ENCODE data around the gene FAM120B.

The FAM120B gene

DNA sequence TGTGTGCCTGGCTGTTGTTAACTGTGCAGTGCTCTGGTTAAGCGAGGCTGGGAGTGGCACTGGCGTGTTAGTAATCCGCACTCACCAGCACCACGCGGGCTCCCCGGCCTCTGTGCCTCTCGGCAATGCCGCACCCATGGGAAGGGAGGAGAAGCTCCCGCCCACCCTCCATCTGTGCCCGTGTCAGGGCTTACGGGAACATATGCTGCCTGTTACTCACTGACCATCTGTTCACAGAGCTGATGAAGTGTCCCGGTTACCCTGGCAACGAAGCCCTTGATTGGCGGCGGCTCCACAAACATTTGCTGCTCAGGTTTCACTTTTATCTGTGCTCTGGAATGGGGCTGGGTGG lies 131.8 kb downstream of the FAM120B start:
- no peak overlapping the region for H3K9ac ChIP-seq (ENCODE audit: low read depth, low read length)

DNA sequence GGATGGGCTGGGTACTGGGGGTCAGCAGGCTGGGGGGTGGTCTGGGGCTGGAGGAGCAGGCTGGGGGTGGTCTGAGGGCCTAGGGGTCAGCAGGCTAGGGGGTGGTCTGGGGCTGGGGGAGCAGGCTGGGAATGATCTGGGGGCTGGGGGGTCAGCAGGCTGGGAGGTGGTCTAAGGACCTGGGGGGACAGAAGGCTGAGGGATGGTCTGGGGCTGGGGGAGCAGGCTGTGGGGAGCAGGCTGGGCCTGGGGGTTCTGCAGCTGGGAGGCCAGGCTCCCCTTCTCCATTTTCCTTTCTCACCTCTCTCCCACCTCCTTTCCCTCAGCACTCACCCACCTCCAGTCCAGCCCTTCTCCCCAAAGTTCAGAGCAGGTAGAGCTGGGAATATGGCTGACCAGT lies 132.3 kb downstream of the FAM120B start:
- Histone ChIP-seq H3K9me3 (ENCODE audit: control insufficient read depth, insufficient read depth, low read length) (no peaks in the 10 kb centered on the region; the same call in 1 of the 2 replicates), H3K4me1 (ENCODE audit: insufficient read depth, low read length) (no peaks in the 10 kb centered on the region)

More for the DNA sequence above, 131.8 kb downstream of the FAM120B start:
- Histone ChIP-seq H3K36me3 (ENCODE audit: insufficient read depth, low read length) (no peaks in the 10 kb centered on the region), H3K4me1 (ENCODE audit: insufficient read depth, low read length) (no peaks in the 10 kb centered on the region), H3K9me3 (ENCODE audit: control insufficient read depth, insufficient read depth, low read length) (no peaks in the 10 kb centered on the region; the same call in 1 of the 2 replicates)

DNA sequence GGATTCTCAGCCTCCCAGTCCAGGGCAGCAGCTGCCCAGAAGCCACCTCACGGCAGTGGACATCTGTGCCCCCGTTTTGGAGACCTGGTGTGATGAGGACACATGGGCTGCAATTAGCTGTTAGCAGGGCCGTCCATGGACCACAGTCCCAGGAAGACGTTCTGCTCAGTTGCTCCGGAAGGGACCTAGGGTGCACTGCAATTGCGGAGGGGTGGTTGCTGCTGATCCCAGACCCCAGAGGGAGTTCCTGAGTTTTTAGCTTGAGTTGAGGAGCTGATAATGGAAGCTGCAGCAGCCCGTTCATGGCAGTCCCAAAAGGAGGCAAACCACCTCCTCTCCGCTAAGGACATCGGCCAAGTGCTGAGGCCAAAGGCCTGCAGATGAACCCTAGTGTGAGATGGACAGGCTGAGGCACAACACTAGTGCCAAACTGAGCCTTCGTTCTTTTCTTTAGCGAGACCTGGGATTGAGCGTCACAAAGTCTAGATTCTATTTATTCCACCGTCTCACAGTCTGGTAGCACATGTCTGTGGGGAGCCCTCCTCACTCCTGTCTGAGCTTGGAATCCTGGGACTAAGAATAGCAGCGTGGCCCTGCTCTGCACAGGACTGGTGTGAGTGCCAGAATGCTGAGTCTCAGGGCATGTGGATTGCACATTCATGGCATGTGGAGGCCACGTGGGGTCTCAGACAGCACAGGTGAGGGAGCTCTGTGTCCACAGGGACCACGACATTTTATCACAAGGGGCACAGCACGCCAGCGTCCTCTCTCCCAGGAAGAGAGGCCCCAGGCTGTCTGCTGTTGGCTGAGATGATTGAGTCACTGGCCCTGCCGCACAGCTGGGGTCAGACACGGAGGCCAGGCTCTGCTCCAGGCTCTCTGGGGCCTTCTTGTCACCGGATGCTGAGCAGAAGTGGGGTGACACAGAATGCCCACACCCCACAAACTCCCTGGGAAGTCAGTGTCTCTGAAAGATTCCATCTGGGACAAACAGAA lies 133.1 kb downstream of the FAM120B start:
- H3K9ac ChIP-seq (ENCODE audit: low read depth, low read length), result no peak overlapping the region
- no peaks in the 10 kb centered on the region; the same call in 1 of the 2 replicates for H3K9me3 ChIP-seq (ENCODE audit: control insufficient read depth, insufficient read depth, low read length)
- H3K4me1 ChIP-seq (ENCODE audit: insufficient read depth, low read length), result no peaks in the 10 kb centered on the region
- no peaks in the 10 kb centered on the region for H3K36me3 ChIP-seq (ENCODE audit: insufficient read depth, low read length)

More for the DNA sequence above, 132.3 kb downstream of the FAM120B start:
- Histone ChIP-seq H3K9ac (ENCODE audit: low read depth, low read length) (no peak overlapping the region), H3K36me3 (ENCODE audit: insufficient read depth, low read length) (no peaks in the 10 kb centered on the region)

DNA sequence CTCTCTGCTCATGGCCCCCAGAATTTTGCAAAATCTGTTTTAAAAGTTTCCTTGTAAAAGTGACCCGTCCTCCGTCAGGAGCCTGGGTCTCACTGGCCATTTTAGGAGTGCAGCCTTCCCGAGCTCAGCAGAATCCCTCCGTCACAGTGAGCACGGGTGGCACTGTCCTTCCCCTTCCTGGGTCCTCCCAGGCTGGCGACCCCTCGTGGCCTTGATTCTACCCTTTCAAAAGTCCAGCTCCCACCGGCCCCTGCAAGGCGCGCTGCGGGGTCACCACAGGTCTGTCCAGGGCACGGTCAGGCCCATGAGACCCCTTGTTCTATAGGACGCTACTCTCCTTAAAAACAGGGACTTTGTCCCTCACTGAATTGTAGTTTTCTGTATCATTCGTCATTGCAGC lies 133.9 kb downstream of the FAM120B start:
- no peaks in the 10 kb centered on the region; the same call in 1 of the 2 replicates for H3K9me3 ChIP-seq (ENCODE audit: control insufficient read depth, insufficient read depth, low read length)
- H3K36me3 ChIP-seq (ENCODE audit: insufficient read depth, low read length), result no peaks in the 10 kb centered on the region
- no peak overlapping the region for H3K9ac ChIP-seq (ENCODE audit: low read depth, low read length)
- H3K4me1 ChIP-seq (ENCODE audit: insufficient read depth, low read length), result no peaks in the 10 kb centered on the region

DNA sequence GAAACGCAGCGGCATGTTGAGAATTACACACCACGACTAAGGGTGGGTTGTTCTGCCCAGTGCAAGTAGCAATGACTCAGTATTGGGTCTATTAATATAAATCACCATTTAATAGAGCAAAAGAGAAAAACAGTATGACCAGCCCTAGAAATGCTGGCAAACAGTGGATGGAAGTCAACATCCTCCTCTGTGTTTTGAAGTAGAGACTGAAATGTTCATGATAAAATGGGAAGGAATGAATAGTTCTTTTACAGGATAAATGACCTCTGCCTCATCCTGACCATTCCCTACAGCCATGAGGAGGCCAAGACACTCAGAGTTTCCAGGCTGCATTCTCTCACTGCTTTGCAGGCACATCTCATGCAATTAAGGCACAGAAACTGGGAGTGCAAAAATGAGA lies 134.8 kb downstream of the FAM120B start:
- Histone ChIP-seq H3K9me3 (ENCODE audit: control insufficient read depth, insufficient read depth, low read length) (no peaks in the 10 kb centered on the region), H3K4me1 (ENCODE audit: insufficient read depth, low read length) (no peaks in the 10 kb centered on the region)

DNA sequence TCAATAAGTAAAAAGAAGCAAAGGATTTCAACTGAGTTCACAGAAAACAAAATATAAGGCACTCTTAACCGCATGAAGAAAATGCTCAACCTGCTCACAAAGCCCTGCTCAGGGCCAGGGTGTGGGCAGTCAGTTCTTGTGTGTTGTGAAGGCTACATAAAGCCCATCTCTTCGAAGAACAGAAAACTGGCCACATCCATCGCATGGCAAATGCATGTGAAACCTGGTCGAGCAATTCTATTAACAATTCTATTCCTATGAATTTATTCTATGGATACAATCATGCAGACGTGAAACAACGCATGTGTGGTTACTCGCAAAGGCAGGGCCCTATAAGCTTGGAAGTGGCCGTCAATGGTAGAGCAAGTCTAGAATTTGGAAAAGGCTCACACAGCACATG lies 136.0 kb downstream of the FAM120B start:
- no peaks in the 10 kb centered on the region for H3K4me1 ChIP-seq (ENCODE audit: insufficient read depth, low read length)
- no peaks in the 10 kb centered on the region for H3K36me3 ChIP-seq (ENCODE audit: insufficient read depth, low read length)
- H3K9ac ChIP-seq (ENCODE audit: low read depth, low read length), result no peak overlapping the region
- H3K9me3 ChIP-seq (ENCODE audit: control insufficient read depth, insufficient read depth, low read length), result no peaks in the 10 kb centered on the region

More for the DNA sequence above, 134.8 kb downstream of the FAM120B start:
- H3K9ac ChIP-seq (ENCODE audit: low read depth, low read length), result no peak overlapping the region
- no peaks in the 10 kb centered on the region for H3K36me3 ChIP-seq (ENCODE audit: insufficient read depth, low read length)

DNA sequence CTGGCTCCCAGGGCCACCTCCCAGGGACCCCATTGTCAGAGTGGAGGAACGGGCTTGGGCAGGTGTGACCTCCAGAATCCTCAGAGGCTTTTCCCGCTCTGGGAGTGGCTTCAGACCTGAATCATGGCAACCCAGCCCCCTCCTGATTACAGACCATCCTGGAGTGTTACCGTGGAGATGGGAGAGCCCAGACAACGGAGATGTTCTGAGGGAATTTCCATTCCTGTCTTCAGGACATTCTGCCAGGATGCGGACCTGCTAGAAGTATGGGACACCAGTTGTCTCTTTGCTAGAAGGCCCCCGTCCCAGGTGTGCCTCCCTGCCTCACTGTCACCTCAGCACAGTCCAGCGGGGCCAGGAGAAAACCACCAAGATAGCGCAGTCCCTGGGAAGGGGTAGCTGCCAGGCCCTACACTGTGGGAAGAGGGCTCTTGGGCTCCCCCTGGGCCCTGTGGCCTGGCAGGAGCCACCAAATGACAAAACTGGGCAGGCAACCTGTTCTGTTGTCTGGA lies 136.6 kb downstream of the FAM120B start:
- no peaks in the 10 kb centered on the region for H3K4me1 ChIP-seq (ENCODE audit: insufficient read depth, low read length)
- H3K36me3 ChIP-seq (ENCODE audit: insufficient read depth, low read length), result no peaks in the 10 kb centered on the region
- no peaks in the 10 kb centered on the region for H3K9me3 ChIP-seq (ENCODE audit: control insufficient read depth, insufficient read depth, low read length)
- H3K9ac ChIP-seq (ENCODE audit: low read depth, low read length), result no peak overlapping the region

DNA sequence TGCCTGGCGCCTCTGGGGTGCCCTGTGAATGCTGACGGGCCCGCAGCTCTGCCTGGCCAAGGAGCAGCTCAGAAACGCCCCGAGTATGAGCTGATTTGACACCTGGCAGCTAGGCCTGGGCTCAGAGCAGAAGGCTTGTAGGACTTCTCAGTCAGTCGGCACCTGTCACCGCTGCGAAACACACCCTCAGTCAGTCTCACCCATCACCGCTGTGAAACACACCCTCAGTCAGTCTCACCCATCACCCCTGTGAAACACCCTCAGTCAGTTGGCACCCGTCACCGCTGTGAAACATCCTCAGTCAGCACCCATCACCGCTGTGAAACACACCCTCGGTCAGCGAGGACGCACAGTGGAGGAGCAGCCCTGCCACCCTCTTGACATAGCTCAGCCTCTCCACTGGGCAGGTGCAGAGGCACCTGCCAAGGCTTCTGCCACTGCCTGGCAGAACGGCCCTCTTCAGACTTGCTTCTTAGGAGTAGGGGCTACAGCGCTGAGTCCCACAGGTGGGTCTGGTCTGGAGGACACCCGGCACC lies 137.6 kb downstream of the FAM120B start:
- Histone ChIP-seq H3K9ac (ENCODE audit: low read depth, low read length) (no peak overlapping the region), H3K4me1 (ENCODE audit: insufficient read depth, low read length) (no peaks in the 10 kb centered on the region), H3K9me3 (ENCODE audit: control insufficient read depth, insufficient read depth, low read length) (no peaks in the 10 kb centered on the region), H3K36me3 (ENCODE audit: insufficient read depth, low read length) (no peaks in the 10 kb centered on the region)

DNA sequence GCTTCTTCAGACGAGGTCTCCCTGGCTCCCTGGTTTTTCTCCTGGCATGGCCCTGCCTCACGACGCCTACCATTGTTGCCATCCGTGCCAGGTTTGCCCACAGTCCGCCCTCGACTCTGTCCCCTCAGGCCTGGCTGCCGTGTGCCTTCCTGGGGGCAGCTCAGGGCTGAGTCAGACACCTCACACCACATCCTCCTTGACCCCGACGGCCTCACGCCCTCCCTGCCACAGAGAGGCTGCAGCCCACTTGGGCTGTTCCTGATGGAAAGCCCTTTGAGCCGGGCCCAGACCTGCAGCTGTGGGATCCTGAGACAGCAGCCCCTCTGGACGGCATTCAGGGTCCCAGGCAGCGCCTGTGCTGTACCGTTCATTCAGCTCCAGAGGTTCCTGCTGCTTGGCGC lies 138.3 kb downstream of the FAM120B start:
- Histone ChIP-seq H3K36me3 (ENCODE audit: insufficient read depth, low read length) (no peaks in the 10 kb centered on the region), H3K4me1 (ENCODE audit: insufficient read depth, low read length) (no peaks in the 10 kb centered on the region), H3K9me3 (ENCODE audit: control insufficient read depth, insufficient read depth, low read length) (no peaks in the 10 kb centered on the region), H3K9ac (ENCODE audit: low read depth, low read length) (no peak overlapping the region)

DNA sequence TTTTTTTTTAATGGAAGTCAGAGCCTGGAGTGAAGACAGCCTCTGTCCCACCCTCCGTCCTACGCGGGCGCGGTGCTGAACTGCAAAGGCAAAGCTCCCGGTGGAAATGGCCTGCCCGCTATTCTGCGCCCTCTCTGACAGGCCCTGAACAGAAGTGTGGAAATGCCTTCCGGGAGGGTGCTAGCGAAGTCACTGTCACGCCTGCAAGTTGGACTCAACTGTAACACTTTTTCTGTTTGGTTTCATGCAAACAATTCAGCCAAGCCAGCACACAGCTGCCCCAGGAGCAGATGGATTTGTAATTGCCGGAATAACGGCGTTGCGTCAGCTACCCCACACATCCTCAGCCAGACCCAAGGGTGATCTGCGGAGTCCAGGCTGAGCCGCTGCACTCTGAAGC lies 138.9 kb downstream of the FAM120B start:
- Histone ChIP-seq H3K9ac (ENCODE audit: low read depth, low read length) (no peak overlapping the region), H3K36me3 (ENCODE audit: insufficient read depth, low read length) (no peaks in the 10 kb centered on the region), H3K4me1 (ENCODE audit: insufficient read depth, low read length) (no peaks in the 10 kb centered on the region), H3K9me3 (ENCODE audit: control insufficient read depth, insufficient read depth, low read length) (no peaks in the 10 kb centered on the region)

DNA sequence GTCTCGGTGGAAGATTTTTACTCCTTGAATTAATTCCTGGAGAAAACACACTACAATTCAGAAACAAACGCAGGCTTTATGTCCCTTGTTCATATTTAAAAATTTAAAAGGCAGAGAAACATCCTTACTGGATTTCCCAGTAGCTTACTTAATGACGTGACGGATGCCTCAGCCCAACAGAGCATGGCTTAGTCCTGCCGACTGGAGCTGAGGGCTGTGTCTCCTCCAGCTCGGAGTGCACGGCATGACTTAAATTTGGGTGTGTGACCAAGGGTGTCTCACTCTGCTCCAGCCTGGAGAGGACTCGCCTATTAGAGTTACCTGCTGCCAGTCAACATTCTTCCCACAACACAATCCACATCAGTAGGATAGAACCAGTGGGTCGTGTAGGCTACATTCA lies 139.4 kb downstream of the FAM120B start:
- H3K9me3 ChIP-seq (ENCODE audit: control insufficient read depth, insufficient read depth, low read length), result no peaks in the 10 kb centered on the region
- H3K4me1 ChIP-seq (ENCODE audit: insufficient read depth, low read length), result no peaks in the 10 kb centered on the region

DNA sequence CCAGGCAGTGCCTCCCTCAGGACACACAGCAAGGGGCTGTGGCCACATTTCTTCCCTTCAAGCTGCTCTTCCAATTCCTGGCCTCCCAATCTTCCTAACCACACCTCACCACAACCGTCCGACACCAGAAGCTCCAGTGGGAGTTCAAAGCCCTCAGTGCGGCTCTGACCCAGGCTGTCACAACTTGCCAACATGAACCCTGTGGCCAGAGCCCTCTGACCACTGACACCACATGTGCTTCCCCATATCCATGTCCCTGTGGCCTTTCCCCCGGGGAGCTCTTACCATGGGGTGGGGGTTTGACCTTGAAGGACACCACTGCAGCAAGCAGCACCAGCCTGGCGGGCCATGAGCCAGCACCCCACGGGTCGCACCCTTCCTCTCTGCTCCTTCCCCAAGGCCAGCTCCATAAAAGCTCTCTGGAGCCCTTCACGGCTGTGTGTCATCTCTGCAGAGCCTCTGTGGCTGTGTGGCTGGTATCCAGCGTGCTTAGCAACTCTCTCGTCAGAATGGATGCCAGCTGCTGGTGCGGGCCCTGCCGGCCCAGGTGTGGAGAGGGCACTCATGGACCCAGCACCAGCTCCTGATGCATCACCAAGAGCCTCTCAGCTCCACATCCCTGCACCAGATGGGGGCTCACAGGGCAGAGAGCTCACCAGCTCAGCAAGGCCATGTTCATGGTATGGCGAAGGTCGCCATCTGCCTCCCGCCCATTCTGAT lies 140.4 kb downstream of the FAM120B start:
- no peak overlapping the region for H3K9ac ChIP-seq (ENCODE audit: low read depth, low read length)
- H3K36me3 ChIP-seq (ENCODE audit: insufficient read depth, low read length), result no peaks in the 10 kb centered on the region
- no peaks in the 10 kb centered on the region for H3K4me1 ChIP-seq (ENCODE audit: insufficient read depth, low read length)
- H3K9me3 ChIP-seq (ENCODE audit: control insufficient read depth, insufficient read depth, low read length), result no peaks in the 10 kb centered on the region

More for the DNA sequence above, 139.4 kb downstream of the FAM120B start:
- Histone ChIP-seq H3K9ac (ENCODE audit: low read depth, low read length) (no peak overlapping the region), H3K36me3 (ENCODE audit: insufficient read depth, low read length) (no peaks in the 10 kb centered on the region)

DNA sequence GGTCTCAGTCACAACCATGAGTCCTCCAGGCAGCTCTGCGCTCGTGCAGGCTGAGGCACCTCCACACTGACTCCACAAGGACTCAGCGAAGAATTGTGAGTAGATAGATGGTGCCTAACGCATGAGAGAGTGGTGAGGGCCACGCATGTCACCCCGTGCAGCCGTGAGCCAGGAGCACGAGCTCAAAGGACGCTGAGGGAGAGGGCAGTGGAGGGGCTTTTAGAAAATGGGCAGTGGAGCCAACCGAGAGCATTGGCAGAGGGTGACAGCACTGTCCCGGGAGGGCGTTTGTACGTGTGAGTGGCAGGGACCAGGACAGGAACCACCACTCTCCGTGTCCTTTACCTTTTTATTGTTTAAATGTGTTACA lies 141.0 kb downstream of the FAM120B start:
- H3K9me3 ChIP-seq (ENCODE audit: control insufficient read depth, insufficient read depth, low read length), result no peaks in the 10 kb centered on the region
- no peaks in the 10 kb centered on the region for H3K36me3 ChIP-seq (ENCODE audit: insufficient read depth, low read length)
- H3K9ac ChIP-seq (ENCODE audit: low read depth, low read length), result no peak overlapping the region
- no peaks in the 10 kb centered on the region for H3K4me1 ChIP-seq (ENCODE audit: insufficient read depth, low read length)

DNA sequence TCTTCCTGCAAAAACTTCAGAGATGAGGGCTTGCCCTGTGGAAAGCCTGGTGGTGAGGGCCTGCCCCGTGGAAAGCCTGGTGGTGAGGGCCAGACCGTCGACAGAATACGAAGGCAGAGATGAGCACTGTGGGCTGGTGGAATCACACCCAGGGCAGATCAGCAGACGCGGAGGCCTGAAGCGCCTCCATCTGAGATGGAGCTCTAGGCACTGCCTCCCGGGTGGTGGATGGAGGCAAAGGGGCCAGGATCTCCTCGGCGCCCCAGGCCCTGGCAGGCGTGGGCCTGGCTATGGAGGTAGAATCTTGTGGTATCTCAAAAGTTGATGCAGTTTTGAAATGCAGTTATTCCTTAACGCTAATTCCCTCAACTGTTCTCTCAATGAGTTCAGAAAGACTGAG lies 141.8 kb downstream of the FAM120B start:
- H3K36me3 ChIP-seq (ENCODE audit: insufficient read depth, low read length), result no peaks in the 10 kb centered on the region

More for the DNA sequence above, 141.8 kb downstream of the FAM120B start:
- H3K4me1 ChIP-seq (ENCODE audit: insufficient read depth, low read length), result 0 out of 2 replicates have a peak, but pooled peaks cover 1% of the 10 kb centered on the region
- H3K9me3 ChIP-seq (ENCODE audit: control insufficient read depth, insufficient read depth, low read length), result no peaks in the 10 kb centered on the region
- no peak overlapping the region for H3K9ac ChIP-seq (ENCODE audit: low read depth, low read length)
